NCI-H2196 treated with DMSO at 0.1 percent for 48 hours (cell line): ENCODE results near the gene FOXN4.

ENCODE experiments used
- DNase-seq: peaks from one replicate; lab custom pipeline; 2025; ENCODE audit not compliant: unreplicated experiment; lab: John Stamatoyannopoulos, UW

FOXN4 gene

DNA sequence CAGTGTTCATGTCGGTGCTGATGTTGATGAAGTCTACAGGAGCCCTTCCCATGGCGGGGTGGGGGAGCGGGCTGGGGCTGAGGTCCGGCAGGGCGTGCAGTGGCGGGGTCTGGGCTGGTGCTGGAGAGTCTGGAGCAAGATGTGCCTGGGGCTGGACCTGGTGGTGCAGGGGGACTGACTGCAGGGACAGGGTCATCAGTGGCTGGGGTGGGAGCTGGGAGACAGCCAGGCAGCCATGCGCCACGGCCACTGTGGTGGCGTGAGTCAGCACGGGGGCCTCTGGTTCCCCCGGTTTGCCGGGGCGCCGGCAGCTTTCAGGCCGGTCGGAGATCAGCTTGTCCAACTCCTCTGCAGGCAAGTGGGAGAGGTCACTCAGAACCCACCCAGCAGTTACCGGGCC is 27.6 kb downstream of the FOXN4 start:
- DNase-seq = no peak

DNA sequence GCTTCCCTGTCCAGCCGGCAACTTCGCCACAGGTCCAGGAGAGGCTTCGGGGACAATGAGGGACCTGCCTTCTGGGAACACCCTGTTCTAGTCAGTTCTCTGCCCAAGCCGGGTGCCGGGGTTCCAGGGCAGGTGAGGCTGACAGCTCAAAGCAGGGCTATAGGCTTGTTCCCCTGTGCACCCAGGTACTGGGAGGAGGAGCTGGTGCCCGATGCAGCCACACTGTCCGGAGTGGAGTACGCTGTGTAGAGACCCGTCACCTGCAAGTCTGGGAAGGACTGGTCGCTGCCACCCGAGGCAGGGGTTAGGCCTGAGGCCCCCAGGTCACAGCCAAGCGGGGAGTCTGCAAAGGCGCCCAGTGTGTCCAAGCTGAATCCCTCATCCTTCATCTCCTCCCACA is 29.6 kb downstream of the FOXN4 start:
- DNase-seq = no peak

DNA sequence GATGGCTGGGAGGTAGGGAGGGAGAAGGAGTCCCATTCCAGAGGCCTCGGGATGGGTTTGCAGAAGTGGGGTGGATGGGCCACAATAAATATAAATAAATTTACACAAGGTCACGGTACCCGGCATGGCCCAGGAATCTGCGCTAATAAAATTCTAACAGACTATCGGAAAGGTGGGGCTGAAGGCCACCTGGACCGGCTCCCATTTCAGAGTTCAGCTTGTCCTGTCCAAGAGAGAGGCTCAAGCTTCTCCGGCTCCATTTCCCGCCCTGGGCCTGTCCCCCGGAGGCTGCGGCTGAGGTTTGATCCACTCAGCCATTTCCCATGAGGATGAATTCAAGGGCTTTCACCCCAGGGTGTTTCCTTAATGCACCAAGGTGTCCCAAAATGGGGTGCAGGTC is 30.2 kb downstream of the FOXN4 start:
- DNase-seq = no peak

DNA sequence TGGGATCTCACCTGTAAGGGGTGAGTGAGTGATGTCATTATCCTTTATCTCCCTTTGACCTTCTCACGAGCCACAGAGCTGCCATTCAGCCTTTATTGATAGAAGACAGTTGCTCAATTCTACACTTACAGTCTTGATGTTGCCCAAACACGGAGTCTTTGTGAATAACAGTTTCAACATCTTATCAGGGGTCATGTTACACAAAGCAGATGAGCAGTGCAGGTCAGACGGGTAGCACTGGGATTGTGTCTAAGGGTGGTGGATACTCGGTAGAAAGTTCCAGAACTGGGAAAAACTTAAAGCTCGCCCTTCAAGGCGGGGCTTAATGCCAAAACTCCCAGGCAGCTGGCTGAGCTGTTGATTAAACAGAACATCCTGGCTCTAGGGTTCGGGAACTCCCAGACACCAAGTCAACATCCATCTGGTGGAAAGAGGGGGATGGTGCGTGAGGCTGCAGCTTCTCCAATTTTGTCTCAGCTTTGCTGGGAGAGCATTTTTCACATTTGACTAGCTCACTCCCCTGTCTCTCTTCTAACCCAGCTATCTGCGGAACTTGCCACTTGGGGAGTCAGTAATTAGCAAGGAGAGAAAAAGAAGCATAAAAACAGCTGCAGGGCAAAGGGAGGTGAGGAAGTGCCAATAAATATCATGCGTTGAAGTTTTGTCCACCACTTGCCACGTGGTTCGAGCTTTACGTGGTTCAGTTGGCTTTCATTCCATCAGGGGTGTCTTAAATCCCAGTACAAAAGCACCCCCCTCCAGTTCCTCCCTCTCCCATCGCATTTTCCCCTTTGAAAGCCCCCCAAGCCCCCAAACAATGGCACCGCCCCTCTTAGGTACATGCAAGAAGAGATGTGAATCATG is 31.0 kb downstream of the FOXN4 start:
- peak; percentile 25 for DNase-seq

DNA sequence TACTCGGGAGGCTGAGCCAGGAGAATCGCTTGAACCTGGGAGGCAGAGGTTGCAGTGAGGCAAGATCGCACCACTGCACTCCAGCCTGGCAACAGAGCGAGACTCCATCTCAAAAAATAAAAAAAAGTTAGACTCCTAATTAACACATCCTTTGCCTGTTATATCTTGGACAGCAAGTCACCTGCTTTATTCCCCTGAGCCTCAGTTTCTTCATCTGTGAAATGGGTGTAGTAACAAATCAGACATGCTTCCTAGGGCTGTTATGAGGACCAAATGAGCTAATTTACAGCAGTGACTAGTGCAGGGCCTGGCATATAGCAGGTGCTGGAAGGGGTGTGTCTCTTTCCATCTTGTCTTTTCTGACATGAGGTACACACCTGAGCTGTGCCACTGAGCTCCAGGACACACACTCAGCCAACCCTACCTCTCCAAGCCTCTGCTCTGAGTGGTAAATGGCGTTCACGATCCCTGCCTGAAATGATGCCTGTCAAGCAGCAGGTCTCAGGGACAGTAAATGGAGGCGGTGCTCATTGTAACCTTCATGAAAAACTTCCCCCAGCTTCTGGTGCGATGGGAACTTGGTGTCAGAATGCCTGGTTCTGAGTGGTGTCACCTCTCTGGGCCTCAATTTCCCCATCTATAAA is 31.7 kb downstream of the FOXN4 start:
- no peak for DNase-seq

DNA sequence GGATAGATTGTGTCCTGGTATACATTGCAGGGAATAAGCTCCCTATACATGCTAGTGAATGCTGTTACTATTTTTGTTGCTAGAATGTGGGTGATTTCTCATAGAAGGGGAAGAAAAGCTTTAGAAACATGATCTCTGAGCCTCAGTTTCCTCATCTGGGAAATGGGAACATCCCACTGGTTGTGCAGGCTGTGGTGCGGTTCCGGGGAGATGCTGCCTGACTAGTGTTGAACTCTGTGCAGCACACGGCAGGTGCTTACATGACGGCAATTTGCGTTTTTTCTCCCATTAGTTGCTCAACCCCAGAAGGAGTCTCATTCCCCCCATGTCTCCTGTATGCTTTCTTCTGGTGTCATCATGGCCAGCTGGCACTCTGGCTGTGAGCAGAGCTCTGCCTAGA is 32.9 kb downstream of the FOXN4 start:
- no peak for DNase-seq

DNA sequence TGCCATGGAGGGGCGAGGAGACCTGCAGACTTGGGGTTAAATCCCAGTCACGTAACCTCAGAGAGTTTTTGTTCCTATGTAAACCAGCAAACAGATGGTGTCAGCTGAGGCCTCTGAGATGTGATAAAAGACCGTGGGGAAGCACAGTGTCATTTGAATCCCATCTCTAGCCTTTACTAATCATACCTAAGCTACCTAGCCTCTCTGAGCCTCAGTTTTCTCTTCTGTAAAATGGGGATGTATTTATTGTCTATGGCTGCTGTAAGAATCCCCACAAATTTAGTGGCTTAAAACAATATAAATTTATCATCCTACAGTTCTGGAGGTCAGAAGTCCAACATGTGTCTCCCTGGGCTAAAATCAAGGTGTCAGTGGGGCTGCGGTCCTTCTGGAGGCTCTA is 33.9 kb downstream of the FOXN4 start:
- no peak for DNase-seq

DNA sequence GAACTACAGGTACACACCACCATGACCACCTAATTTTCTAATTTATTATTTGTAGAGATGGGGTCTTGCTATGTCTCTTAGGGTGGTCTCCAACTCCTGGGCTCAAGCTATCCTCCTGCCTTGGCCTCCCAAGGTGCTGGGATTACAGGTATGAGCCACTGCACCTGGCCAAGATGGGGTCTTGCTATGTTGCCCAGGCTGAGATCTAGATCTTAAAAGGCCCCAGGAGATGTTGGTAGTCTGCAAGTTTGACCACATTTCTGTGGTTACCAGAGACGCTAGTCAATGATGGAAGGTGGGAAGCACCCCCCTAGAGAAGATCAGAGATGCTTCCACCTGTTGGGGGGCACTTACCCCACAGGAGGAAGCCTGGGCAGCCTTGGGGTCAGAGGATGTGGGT is 34.7 kb downstream of the FOXN4 start:
- no peak for DNase-seq

DNA sequence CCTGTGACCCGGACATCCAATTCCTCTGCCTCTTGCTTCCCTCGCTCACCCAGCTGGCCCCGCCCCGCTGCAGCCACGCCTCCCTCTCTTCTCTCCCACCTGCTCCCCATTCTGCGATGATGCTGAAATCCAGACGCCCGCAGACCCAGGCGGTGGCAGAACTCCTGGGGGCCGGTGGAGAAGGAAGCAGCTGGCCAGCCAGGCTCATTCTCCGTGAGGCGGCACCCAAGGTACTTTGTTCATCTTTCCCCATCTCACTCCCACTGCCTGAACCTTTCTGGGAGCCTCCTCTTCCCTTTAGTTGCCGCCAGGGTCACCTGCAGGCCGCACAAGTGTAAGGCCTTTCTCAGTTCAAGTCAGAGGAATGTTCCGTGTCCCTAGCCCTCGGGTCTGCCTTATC is 35.7 kb downstream of the FOXN4 start:
- DNase-seq = no peak

DNA sequence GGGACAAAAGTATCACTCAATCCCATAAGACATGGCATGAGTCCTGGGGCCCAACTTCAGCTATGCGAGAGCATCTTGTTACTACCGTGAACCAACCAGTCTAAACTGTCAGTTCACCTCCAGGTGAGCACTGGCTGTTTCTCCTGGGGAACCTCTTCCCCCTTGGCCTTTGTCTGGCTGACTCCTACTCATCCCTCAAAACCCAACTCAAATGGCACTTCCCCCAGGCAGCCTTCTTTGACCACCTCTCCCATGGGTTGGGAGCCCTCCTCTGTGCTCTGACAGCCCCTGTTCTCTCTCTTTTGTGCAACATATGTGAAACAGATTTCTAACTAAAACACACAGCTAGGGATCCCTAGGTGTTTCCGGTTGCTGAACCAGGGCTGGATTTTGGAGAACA is 37.7 kb downstream of the FOXN4 start:
- no peak for DNase-seq

DNA sequence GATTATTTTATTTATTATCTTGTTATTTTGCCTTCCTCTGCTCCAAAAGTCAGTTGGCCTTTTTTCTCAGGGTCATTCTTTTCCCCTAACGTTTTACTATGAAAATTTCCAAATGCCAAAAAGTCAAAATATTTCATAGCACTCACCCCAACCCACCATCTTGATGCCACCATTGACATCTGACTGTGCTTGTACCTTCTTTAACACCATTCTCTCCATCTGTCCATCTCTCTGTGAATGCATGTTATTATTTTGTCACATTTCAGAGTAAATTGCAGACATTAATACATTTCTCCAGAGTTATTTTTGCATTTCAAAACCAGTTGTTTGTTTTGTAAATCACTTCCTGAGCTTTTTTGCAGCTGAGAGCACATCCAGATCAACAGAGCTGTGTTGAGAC is 38.6 kb downstream of the FOXN4 start:
- no peak for DNase-seq

DNA sequence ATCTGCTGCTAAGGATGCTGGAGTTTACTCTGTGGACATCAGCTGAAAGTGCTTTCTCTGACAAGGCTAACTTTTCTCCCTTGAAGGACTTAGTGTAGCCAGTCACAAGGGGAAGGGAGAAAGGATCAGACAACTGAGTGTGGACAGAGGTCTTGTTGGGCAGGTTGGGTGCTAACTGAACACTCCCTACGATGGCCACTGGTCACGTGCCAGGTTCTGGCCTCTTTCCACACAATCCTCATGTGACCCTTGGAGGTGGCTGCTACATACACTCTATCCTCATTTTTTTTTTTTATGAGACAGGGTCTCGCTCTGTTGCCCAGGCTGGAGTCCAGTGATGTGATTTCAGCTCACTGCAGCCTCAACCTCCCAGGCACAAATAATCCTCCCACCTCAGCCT is 39.7 kb downstream of the FOXN4 start:
- no peak for DNase-seq

DNA sequence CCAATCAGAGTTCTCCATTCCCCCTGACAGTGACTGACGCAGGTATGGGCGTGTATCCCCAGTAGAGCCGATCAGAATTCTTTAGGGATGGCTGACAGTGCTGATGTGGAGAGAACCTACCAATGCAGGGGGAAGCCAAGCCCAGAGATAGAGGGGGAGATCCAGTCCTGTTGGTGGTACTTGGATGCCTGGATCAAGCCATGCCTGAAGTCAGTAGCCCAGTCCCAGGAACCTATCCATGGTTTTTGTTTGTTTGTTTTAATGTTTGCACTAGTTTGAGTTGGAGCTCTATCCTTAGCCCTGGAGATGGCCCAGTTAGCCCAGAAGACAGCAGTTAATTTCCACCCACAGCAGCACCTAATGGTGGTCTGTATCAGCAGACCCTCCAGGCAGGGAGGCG is 40.2 kb downstream of the FOXN4 start:
- DNase-seq = no peak

DNA sequence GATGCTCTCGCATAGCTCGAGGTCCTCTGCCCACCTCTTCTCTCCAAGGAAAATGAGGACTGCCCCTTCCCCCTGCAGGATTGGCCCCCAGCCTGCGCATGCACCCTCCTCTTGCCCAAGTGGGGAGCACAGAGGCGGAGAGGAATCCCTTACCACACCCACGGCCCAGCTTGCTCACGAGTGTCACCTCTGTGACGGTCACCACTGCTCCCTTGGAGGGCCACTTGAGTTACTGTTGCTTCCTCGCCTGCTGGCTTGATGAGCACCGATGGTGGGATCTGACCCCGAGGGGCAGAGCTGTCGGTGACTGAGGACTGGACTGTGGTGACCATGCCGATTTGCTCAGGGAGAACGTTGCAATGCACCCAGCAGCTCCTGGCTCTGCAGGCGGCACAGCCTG is 41.7 kb downstream of the FOXN4 start:
- DNase-seq = no peak

DNA sequence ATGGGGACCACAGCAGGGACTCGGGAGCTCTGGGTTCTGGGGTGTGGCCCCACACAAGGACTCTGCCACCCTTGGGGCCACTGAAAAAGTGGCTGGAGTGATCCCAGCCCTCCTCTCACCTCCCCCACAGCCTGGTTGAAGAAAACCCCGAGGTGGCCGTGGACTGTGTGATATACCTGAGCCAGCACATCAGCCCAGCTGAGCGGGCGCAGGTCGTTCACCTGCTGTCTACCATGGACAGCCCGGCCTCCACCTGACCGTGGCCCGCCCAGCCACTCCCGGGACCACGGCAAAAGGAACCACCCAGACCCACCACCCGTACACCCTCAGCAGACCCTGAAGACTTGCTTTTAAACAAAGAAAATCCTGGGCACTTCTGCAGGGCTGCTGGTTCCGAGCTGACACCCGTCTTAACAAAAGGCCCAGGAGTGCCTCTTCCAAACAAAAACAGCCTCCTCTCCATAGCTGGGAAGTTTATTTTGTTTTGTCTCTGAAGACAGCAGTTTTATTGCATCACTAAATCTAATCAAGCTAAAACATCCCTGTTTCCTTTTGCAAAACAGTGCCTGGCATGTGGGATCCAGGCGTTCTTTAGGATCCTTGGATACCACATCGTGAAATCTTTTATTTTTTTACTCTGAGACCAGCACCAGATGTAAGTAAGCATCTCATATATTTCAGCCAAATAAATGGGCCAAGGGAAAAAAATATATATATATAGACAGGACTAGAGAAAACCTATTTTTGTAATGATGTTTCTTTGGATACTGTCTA is 42.8 kb downstream of the FOXN4 start:
- DNase-seq = no peak

DNA sequence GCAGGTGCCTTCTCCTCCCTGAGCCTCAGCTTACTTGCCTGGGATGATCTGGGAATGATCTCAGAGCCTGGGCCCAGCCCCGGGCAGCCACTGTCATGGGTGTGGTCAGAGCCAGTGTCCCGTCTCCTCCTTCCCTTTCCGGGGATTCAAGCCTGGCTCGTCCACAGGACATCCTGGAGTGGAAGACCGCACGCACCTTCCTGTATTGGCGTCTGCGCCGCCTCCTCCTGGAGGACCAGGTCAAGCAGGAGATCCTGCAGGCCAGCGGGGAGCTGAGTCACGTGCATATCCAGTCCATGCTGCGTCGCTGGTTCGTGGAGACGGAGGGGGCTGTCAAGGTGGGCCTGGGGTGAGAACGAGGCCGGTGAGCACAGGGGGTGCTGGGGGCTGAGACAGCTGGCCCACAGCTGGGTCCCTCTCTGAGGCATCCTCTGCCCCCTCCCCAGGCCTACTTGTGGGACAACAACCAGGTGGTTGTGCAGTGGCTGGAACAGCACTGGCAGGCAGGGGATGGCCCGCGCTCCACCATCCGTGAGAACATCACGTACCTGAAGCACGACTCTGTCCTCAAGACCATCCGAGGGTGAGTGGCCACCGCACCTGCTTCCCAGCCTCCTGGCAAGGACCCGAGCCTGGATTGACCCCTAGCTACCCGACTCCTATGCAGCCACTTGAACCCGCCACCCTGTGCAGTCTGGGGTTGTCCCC is 44.0 kb downstream of the FOXN4 start:
- DNase-seq = no peak

DNA sequence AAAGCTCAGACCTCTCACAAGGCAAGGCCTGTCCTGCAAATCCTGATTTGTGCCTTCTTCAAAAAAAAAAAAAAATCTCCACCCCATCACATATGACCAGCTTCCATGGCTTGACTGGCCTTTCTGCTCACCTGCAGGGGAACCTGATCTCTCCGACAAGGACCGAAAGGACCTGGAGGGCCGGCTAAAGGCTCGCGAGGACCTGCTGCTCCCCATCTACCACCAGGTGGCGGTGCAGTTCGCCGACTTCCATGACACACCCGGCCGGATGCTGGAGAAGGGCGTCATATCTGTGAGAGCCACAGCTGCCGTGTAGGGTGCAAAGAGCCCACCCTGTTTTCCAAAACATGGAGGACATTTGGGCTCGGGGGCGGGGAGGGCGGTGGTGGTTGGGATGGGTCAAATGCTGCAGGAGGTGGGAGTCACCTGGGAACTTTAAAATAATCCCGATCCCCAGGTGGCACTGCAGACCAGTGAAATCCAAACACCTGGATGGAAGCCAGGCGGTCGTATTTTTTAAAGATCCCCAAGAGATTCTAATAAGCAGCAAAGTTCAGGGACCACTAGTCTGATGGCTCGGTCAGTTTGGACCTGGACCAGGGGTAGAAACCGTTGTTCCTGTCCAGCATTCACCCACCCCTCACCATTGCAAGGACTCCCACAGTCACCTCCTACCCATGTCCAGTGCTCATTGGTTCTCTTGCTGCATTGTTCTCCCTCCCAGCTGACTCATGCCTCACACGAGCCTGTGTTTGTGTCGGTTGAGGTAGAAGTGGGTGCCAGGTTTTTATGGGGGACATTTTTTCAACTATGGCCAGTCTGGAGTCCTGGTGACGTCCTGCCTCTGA is 44.8 kb downstream of the FOXN4 start:
- peak; percentile 91 for DNase-seq

DNA sequence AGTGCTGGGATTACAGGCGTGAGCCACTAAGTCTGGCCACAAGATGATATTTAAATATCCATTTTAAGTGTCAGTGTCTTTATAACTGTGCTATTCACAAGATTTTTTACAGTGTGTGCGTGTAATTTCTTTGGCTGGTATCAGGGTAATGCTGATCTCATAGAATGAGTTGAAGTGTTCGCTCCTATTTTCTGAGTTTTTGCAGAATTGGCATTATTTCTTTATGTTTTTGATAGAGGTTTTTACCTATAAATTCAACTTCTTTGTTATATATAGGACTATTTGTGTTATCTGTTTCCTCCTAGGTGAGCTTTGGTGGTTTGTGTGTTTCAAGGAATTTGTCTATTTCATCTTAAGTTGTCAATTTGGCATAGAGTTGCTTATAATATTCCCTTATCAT is 45.6 kb downstream of the FOXN4 start:
- no peak for DNase-seq

DNA sequence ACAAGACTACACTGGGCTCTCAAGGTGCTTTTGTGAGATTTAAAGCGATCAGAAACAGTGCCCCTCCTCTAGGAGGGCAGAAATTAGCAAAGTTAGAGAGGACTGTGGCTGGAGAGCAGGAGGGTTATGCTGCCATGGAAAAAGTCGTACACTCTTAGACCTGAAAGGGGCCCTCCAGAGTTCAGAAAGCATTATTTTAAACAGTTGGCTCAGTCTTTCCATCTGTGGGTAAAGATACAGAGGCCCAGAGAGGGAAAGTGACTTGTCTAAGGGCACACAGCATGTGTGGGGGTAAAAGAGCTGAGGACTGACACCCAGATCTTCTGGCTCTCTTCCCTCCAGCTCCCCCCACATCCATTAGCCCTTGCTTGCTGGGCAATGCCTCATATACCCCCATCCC is 47.1 kb downstream of the FOXN4 start:
- no peak for DNase-seq

DNA sequence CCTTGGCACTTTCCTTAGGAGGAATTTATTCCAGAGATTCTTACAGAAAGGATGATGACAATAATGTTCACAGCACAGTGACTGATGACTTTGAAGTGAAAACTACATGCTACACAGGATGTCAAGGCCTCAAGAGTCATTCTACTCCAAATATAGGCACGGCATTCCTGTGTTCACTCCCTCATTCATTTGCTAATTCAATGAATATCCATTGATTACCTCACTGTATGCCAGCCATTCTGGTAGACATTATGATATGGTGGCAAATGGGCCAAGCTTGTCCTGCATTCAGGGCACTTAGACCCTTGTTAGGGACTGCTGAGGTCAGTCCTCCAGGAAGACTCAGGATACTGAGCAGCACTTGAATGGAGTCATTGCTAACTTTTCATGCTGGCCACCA is 48.0 kb downstream of the FOXN4 start:
- no peak for DNase-seq

DNA sequence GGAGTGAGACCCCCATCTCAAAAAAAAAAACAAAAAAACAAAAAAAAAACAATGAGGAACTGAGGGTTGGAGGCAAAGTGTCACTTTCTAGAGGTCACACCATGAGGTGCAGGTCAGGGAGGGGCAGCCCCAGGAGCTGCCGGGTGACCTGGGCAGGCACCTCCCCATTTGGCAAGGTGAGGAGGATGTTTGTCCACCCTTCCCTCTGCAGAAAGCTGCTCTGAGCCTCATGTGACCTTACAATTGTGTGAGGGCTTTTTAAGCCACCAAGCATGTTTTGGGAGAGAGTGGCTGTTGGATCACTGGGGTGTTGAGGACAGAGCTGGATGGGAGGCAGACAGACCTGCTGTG is 49.6 kb downstream of the FOXN4 start:
- no peak for DNase-seq
